Breast epithelium (tissue), 4 donors: ENCODE results near the gene ATCAY. TPM values are rescaled to one million over a fixed set of nuclear protein-coding genes. Genes with fewer than 3 reads are reported as not detected.

Experiments used
- DNase-seq, 2 donors: peaks; one replicate each; pipeline ENCODE4 v3.0.0-alpha.2; 2019; ENCODE audit warnings: low spot score in 2 of 2
- H3K27ac ChIP-seq, 2 donors: fragments of 200-600 bp; sonication (generic) in 1 of 2; one replicate each; pipeline ENCODE4 v1.5.1; 2016 to 2019; ENCODE audit warnings: mild to moderate bottlenecking in 1 of 2
- H3K27me3 ChIP-seq, 2 donors: fragments of 200-600 bp; sonication (generic) in 1 of 2; one replicate each; pipeline versions ENCODE4 v1.5.1 to v1.6.0; 2017 to 2019; ENCODE audit warnings: control low read depth in 1 of 2, mild to moderate bottlenecking in 1 of 2
- H3K36me3 ChIP-seq: fragments of 200-600 bp; one replicate; pipeline ENCODE4 v1.5.1; 2019
- H3K4me1 ChIP-seq, 2 donors: fragments of 200-600 bp; sonication (generic); one replicate each; pipeline ENCODE4 v1.5.1; 2016 to 2019; ENCODE audit warnings: control low read depth in 1 of 2
- H3K4me3 ChIP-seq, 3 donors: fragments of 200-600 bp; sonication (generic); 1 replicate in 2 of 3; 2 replicates in 1 of 3; pipeline ENCODE4 v1.5.1; 2016 to 2019; ENCODE audit warnings: mild to moderate bottlenecking in 3 of 3, moderate library complexity in 2 of 3
- H3K9me3 ChIP-seq, 2 donors: fragments of 200-600 bp; sonication (generic) in 1 of 2; one replicate each; pipeline ENCODE4 v1.5.1; 2016 to 2019; ENCODE audit warnings: control low read depth in 1 of 2
- CTCF ChIP-seq, 3 donors: fragments of 450-650 bp; IDR thresholded peaks; one replicate each; pipeline ENCODE4 v1.5.1; 2016 to 2017; ENCODE audit warnings: antibody characterized with exemption in 3 of 3, mild to moderate bottlenecking in 3 of 3, moderate library complexity in 3 of 3
- POLR2A ChIP-seq: fragments of 450-650 bp; IDR thresholded peaks from one replicate; pipeline ENCODE4 v1.6.1; 2016; ENCODE audit warnings: antibody characterized with exemption, mild to moderate bottlenecking, moderate library complexity
- POLR2AphosphoS5 ChIP-seq, 3 donors: sonication (generic); formaldehyde crosslinking; IDR thresholded peaks; one replicate each; pipeline ENCODE4 v1.6.1; 2017; ENCODE audit warnings: antibody characterized with exemption in 3 of 3
- intact Hi-C: fragments of 100-400 bp; cut with DNase I; formaldehyde crosslinking; loops from one replicate; pipeline ENCODE4 v1.15.1; 2023; ENCODE audit warnings: low total_unique reads
- total RNA-seq, 3 donors: library from RNA; depleted of rRNA; stranded (reverse); fragments of >200 nt; gene quantifications; one replicate each; pipeline ENCODE4 v1.1.0, GENCODE V29; 2016

ATCAY gene
- total RNA-seq, 3 donors from 2014 or later: 0.73 TPM; not detected in 2

GRCh38 chr19:3838661-3839060, 41.8 kb upstream of the ATCAY start:
- no peaks in the 10 kb centered on the region for H3K36me3 ChIP-seq
- intact Hi-C loops: no loop called here
- H3K4me1 ChIP-seq: no peaks in the 10 kb centered on the region
- peaks cover 0 to 5% of the 10 kb centered on the region in 2 donors for H3K27me3 ChIP-seq
- no peak overlapping the region for H3K27ac ChIP-seq
- no peak overlapping the region for H3K4me3 ChIP-seq
- TF ChIP-seq POLR2A (no peak), CTCF (IDR thresholded peaks at IDR 0.05) (no peak), POLR2AphosphoS5 (IDR thresholded peaks at IDR 0.05) (no peak)
- H3K9me3 ChIP-seq: no peaks in the 10 kb centered on the region
- no peak for DNase-seq

- Histone ChIP-seq H3K36me3 (no peaks in the 10 kb centered on the region), H3K27ac (no peak overlapping the region), H3K9me3 (no peaks in the 10 kb centered on the region), H3K4me1 (no peaks in the 10 kb centered on the region), H3K4me3 (no peak overlapping the region), H3K27me3 (peaks cover 0 to 5% of the 10 kb centered on the region in 2 donors)
- TF ChIP-seq POLR2AphosphoS5 (IDR thresholded peaks at IDR 0.05) (no peak), POLR2A (no peak), CTCF (IDR thresholded peaks at IDR 0.05) (no peak)
- DNase-seq: no peak
- intact Hi-C loops: no loop called here
Observed at GRCh38 chr19:3839941-3840340, 40.5 kb upstream of the ATCAY start.

GRCh38 chr19:3840804-3841203, 39.7 kb upstream of the ATCAY start:
- no peak for DNase-seq
- Histone ChIP-seq H3K27me3 (peaks cover 0 to 5% of the 10 kb centered on the region in 2 donors), H3K27ac (no peak overlapping the region), H3K9me3 (no peaks in the 10 kb centered on the region), H3K4me1 (no peaks in the 10 kb centered on the region), H3K4me3 (no peak overlapping the region), H3K36me3 (no peaks in the 10 kb centered on the region)
- no peak for TF ChIP-seq POLR2AphosphoS5 (IDR thresholded peaks at IDR 0.05)
- TF ChIP-seq CTCF (IDR thresholded peaks at IDR 0.05): no peak
- no peak for TF ChIP-seq POLR2A
- intact Hi-C loops: no loop called here

- no peak for DNase-seq
- Histone ChIP-seq H3K4me1 (no peaks in the 10 kb centered on the region), H3K4me3 (no peak overlapping the region), H3K27ac (no peak overlapping the region), H3K27me3 (peaks cover 0 to 5% of the 10 kb centered on the region in 2 donors), H3K9me3 (no peaks in the 10 kb centered on the region), H3K36me3 (no peaks in the 10 kb centered on the region)
- TF ChIP-seq POLR2AphosphoS5 (IDR thresholded peaks at IDR 0.05) (no peak), POLR2A (no peak), CTCF (IDR thresholded peaks at IDR 0.05) (no peak)
- intact Hi-C loops: no loop called here
Observed at GRCh38 chr19:3842948-3843347, 37.5 kb upstream of the ATCAY start.

GRCh38 chr19:3844596-3844995, 35.9 kb upstream of the ATCAY start:
- Histone ChIP-seq H3K27ac (no peak overlapping the region), H3K4me3 (no peak overlapping the region), H3K36me3 (no peaks in the 10 kb centered on the region), H3K27me3 (peaks cover 0 to 5% of the 10 kb centered on the region in 2 donors), H3K9me3 (no peaks in the 10 kb centered on the region), H3K4me1 (no peaks in the 10 kb centered on the region)
- intact Hi-C loops: no loop called here
- no peak for TF ChIP-seq CTCF (IDR thresholded peaks at IDR 0.05)
- no peak for TF ChIP-seq POLR2A
- DNase-seq: no peak
